ENCODE data around the gene GRM2. TPM values are rescaled to one million over a fixed set of nuclear protein-coding genes. Genes with fewer than 3 reads are reported as not detected.

Gene GRM2
- total RNA-seq, 1 donor from 2014 or later: 0.10 TPM

DNA sequence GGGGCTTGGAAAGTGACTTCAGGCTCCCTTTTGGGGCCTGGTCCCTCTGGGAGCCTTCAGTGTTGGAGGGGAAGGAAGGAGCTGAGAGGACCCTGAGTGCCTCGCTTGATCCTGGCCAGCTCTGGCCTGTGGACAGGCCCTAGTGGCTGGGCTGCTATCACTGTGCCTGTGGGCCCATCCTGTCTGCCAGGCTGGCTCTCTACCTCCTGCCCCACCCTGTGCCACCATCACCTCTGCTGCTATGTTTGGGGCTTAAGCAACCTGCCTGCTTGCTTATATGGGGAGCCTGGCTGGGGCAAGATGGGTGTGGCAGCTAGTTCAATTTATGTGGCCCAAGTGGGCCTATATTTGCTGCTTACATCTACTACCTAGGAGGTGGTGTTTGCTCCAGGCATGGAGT is 28.7 kb upstream of the GRM2 start:
- Mint-ChIP-seq H3K9me3 (ENCODE audit: low read depth) (no peaks in the 10 kb centered on the region), H3K27me3 (ENCODE audit: low read depth) (no peaks in the 10 kb centered on the region), H3K4me3 (ENCODE audit: unreplicated experiment) (no peak overlapping the region), H3K4me1 (ENCODE audit: low read depth) (peaks cover 32% of the 10 kb centered on the region), H3K27ac (ENCODE audit: unreplicated experiment) (no peak overlapping the region), H3K36me3 (ENCODE audit: low read depth) (peaks cover 4% of the 10 kb centered on the region)
- no peak for TF ChIP-seq CTCF (IDR thresholded peaks at IDR 0.05)
- DNase-seq (ENCODE audit: low spot score): no peak

DNA sequence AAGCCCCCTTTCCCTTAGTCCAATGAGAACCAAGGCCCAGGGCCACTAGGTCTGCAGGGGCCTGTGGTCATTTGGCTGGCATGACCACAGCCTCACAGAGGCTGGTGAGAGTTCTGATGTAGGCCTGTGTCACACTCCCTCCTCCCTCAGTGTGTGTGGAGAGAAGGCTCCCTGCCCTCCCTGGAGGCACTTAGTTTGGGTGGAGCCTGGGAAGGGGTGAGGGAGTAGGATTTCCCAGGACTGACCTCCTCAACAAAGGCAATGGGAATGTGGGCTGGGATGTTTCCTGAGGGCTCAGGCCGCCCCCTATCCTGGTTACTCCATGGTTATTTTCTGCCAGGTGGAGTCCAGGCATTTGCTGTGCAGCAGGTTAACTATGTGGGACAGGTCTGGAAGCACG is 28.2 kb upstream of the GRM2 start:
- Mint-ChIP-seq H3K9me3 (ENCODE audit: low read depth) (no peaks in the 10 kb centered on the region), H3K36me3 (ENCODE audit: low read depth) (peaks cover 4% of the 10 kb centered on the region), H3K4me1 (ENCODE audit: low read depth) (peaks cover 28% of the 10 kb centered on the region), H3K27me3 (ENCODE audit: low read depth) (no peaks in the 10 kb centered on the region), H3K4me3 (ENCODE audit: unreplicated experiment) (no peak overlapping the region), H3K27ac (ENCODE audit: unreplicated experiment) (no peak overlapping the region)
- DNase-seq (ENCODE audit: low spot score): no peak
- no peak for TF ChIP-seq CTCF (IDR thresholded peaks at IDR 0.05)

GRCh38 chr3:51679318-51679717 is 27.6 kb upstream of the GRM2 start:
- peaks cover 27% of the 10 kb centered on the region for H3K4me1 Mint-ChIP-seq (ENCODE audit: low read depth)
- H3K9me3 Mint-ChIP-seq (ENCODE audit: low read depth): no peaks in the 10 kb centered on the region
- H3K27ac Mint-ChIP-seq (ENCODE audit: unreplicated experiment): peak overlapping the region; percentile 49
- no peak for DNase-seq (ENCODE audit: low spot score)
- TF ChIP-seq CTCF (IDR thresholded peaks at IDR 0.05): no peak
- no peaks in the 10 kb centered on the region for H3K27me3 Mint-ChIP-seq (ENCODE audit: low read depth)
- H3K36me3 Mint-ChIP-seq (ENCODE audit: low read depth): peaks cover 4% of the 10 kb centered on the region
- H3K4me3 Mint-ChIP-seq (ENCODE audit: unreplicated experiment): no peak overlapping the region

DNA sequence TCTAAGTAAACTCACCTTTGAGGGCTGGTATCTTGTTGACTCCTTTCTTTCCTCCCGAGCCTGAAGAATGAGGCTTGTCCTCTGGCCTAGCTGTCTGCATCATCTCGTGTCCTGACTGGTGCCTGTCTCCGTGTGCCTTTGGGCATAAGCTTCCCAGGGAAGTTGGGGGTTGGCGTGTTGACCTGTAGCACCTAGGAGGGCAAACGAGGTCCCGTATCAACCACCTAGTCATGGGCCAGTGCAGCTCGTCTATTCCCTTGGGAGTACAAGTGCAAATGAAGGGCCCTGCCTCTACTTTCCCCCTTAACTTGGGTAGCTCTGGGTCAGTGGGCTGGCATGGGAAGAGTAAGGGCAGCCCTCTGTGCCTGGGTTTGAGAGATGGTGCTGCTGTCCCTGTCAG is 27.1 kb upstream of the GRM2 start:
- no peaks in the 10 kb centered on the region for H3K9me3 Mint-ChIP-seq (ENCODE audit: low read depth)
- DNase-seq (ENCODE audit: low spot score): peak; percentile 47
- TF ChIP-seq CTCF (IDR thresholded peaks at IDR 0.05): no peak
- no peak overlapping the region for H3K27ac Mint-ChIP-seq (ENCODE audit: unreplicated experiment)
- H3K4me1 Mint-ChIP-seq (ENCODE audit: low read depth): peaks cover 25% of the 10 kb centered on the region
- H3K36me3 Mint-ChIP-seq (ENCODE audit: low read depth): peaks cover 7% of the 10 kb centered on the region
- H3K27me3 Mint-ChIP-seq (ENCODE audit: low read depth): no peaks in the 10 kb centered on the region
- no peak overlapping the region for H3K4me3 Mint-ChIP-seq (ENCODE audit: unreplicated experiment)

DNA sequence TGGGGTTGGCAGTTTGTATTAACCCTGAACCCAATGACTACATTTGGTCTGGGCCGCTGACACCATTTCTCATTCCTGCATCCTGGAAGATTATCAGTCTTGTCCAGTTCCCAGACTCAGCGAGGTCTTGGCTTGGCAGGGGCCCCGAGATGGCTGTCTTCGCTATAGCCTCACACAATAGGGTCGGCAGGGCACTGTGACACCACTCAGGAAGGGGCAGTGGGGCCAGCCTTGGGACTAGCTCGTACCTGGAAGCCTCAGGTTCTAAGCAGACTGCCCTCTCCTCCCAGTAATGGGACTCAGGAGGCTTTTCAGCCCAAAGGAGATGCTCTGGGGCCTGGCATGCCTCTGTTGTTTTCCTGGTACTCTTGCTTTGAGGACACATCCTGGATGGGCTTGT is 26.7 kb upstream of the GRM2 start:
- no peak overlapping the region for H3K27ac Mint-ChIP-seq (ENCODE audit: unreplicated experiment)
- DNase-seq (ENCODE audit: low spot score): no peak
- H3K4me1 Mint-ChIP-seq (ENCODE audit: low read depth): peaks cover 21% of the 10 kb centered on the region
- no peak for TF ChIP-seq CTCF (IDR thresholded peaks at IDR 0.05)
- no peak overlapping the region for H3K4me3 Mint-ChIP-seq (ENCODE audit: unreplicated experiment)
- peaks cover 7% of the 10 kb centered on the region for H3K36me3 Mint-ChIP-seq (ENCODE audit: low read depth)
- H3K27me3 Mint-ChIP-seq (ENCODE audit: low read depth): no peaks in the 10 kb centered on the region
- no peaks in the 10 kb centered on the region for H3K9me3 Mint-ChIP-seq (ENCODE audit: low read depth)
